Lower leg skin (tissue), 4 donors: ENCODE data around the gene ZFAND3. TPM values are rescaled to one million over a fixed set of nuclear protein-coding genes. Genes with fewer than 3 reads are reported as not detected.
A peak's percentile ranks its signal among the peaks of the same experiment; 100 is the strongest.

Experiments
- DNase-seq, 2 donors: peaks; one replicate each; pipeline ENCODE4 v3.0.0-alpha.2; 2019; ENCODE audit warnings: low spot score in 2 of 2
- H3K4me3 ChIP-seq: fragments of 200-600 bp; sonication (generic); 2 replicates; pipeline ENCODE4 v1.5.1; 2017; ENCODE audit warnings: mild to moderate bottlenecking, low read depth; ENCODE audit not compliant: poor library complexity, severe bottlenecking
- CTCF ChIP-seq, 3 donors: fragments of 450-650 bp; IDR thresholded peaks; one replicate each; pipeline ENCODE4 v1.5.1; 2016; ENCODE audit warnings: antibody characterized with exemption in 3 of 3, mild to moderate bottlenecking in 3 of 3, moderate library complexity in 2 of 3
- POLR2A ChIP-seq, 2 donors: fragments of 450-650 bp; IDR thresholded peaks; one replicate each; pipeline ENCODE4 v1.6.1; 2016 to 2017; ENCODE audit warnings: antibody characterized with exemption in 2 of 2, mild to moderate bottlenecking in 1 of 2, moderate library complexity in 1 of 2
- WGBS, 2 donors: methylation state at CpG; one replicate each; pipeline ENCODE4 v1.1.5; 2018; 5-methylcytosine and 5-hydroxymethylcytosine counted together
- intact Hi-C: fragments of 100-400 bp; cut with DNase I; formaldehyde crosslinking; loops from one replicate; pipeline ENCODE4 v1.15.0; 2023; ENCODE audit warnings: low total_unique reads
- total RNA-seq, 4 donors: library from RNA; depleted of rRNA; stranded (reverse); fragments of >200 nt; gene quantifications; one replicate each; pipeline ENCODE4 v1.1.0, GENCODE V29; 2016

The ZFAND3 gene
- total RNA-seq, 4 donors from 2014 or later: 26.3 to 40.8 (median 30.3) TPM

- TF ChIP-seq CTCF (IDR thresholded peaks at IDR 0.05) (no peak), POLR2A (IDR thresholded peaks at IDR 0.05) (no peak)
- no peak overlapping the region for H3K4me3 ChIP-seq
- peak in 1 of 2 donors; percentile 74 for DNase-seq
- WGBS, 2 donors: 91% methylated on average over 12 of the region's 12 CpGs
- intact Hi-C loops: no loop called here
These were observed 360.4 kb downstream of the ZFAND3 start for GRCh38 chr6:38179794-38180430.

GRCh38 chr6:38180586-38180985 lies 361.1 kb downstream of the ZFAND3 start:
- DNase-seq: peak in 1 of 2 donors; percentile 53
- intact Hi-C loops: no loop called here
- TF ChIP-seq POLR2A (IDR thresholded peaks at IDR 0.05): no peak
- TF ChIP-seq CTCF (IDR thresholded peaks at IDR 0.05): no peak
- H3K4me3 ChIP-seq: no peak overlapping the region
- WGBS, 2 donors: 83 to 91% methylated on average over 12 of the region's 12 CpGs

- WGBS, 2 donors: 93 to 98% methylated on average over 6 of the region's 6 CpGs
- no peak overlapping the region for H3K4me3 ChIP-seq
- TF ChIP-seq POLR2A (IDR thresholded peaks at IDR 0.05) (no peak), CTCF (IDR thresholded peaks at IDR 0.05) (no peak)
- peak in 1 of 2 donors; percentile 63 for DNase-seq
- intact Hi-C loops: no loop called here
These were observed 362.9 kb downstream of the ZFAND3 start for GRCh38 chr6:38182426-38182825.

GRCh38 chr6:38183856-38184584 lies 364.5 kb downstream of the ZFAND3 start:
- intact Hi-C loops: no loop called here
- TF ChIP-seq CTCF (IDR thresholded peaks at IDR 0.05) (no peak), POLR2A (IDR thresholded peaks at IDR 0.05) (no peak)
- no peak overlapping the region for H3K4me3 ChIP-seq
- DNase-seq: peak in 1 of 2 donors; percentile 60
- 91 to 93% methylated on average over 13 of the region's 13 CpGs for WGBS, 2 donors

- WGBS, 2 donors: 85 to 88% methylated on average over 11 of the region's 11 CpGs
These were observed 365.1 kb downstream of the ZFAND3 start for GRCh38 chr6:38184585-38185080.

More at GRCh38 chr6:38184585-38185080, 365.1 kb downstream of the ZFAND3 start:
- no peak overlapping the region for H3K4me3 ChIP-seq
- TF ChIP-seq CTCF (IDR thresholded peaks at IDR 0.05) (no peak), POLR2A (IDR thresholded peaks at IDR 0.05) (no peak)
- intact Hi-C loops: no loop called here
- peak in 1 of 2 donors; percentile 56 for DNase-seq
